H1 (cell line): ENCODE results near the gene ARHGEF25. TPM values are rescaled to one million over a fixed set of nuclear protein-coding genes. Genes with fewer than 3 reads are reported as not detected.
A peak's percentile ranks its signal among the peaks of the same experiment; 100 is the strongest.

Source experiments
- ATF2 ChIP-seq: IDR thresholded peaks from 2 replicates; pipeline ENCODE4 v1.6.1; 2012; ENCODE audit warnings: low read length, inconsistent platforms
- ATF3 ChIP-seq: IDR thresholded peaks from 2 replicates; pipeline ENCODE4 v1.6.1; 2011; ENCODE audit warnings: low read depth, mild to moderate bottlenecking, low read length; ENCODE audit not compliant: insufficient read depth
- BACH1 ChIP-seq: IDR thresholded peaks from 2 replicates; pipeline ENCODE4 v1.6.1; 2012; ENCODE audit warnings: low read length, improper control_type of control experiment
- CBX8 ChIP-seq: fragments of 300-800, 300-1000 bp; sonication (generic); IDR thresholded peaks from 2 replicates; pipeline ENCODE4 v1.7.1; 2016; ENCODE audit warnings: low read depth, low read length, borderline replicate concordance
- CHD1 ChIP-seq: IDR thresholded peaks from 2 replicates; pipeline ENCODE4 v1.6.1; 2012; ENCODE audit warnings: low read depth, low read length, improper control_type of control experiment
- EGR1 ChIP-seq: IDR thresholded peaks from 2 replicates; pipeline ENCODE4 v1.6.1; 2011; ENCODE audit warnings: low read depth, low read length, borderline replicate concordance
- FOSL1 ChIP-seq: IDR thresholded peaks from 2 replicates; pipeline ENCODE4 v1.6.1; 2011; ENCODE audit warnings: mild to moderate bottlenecking, low read depth, low read length, moderate library complexity; ENCODE audit not compliant: insufficient read depth
- GTF2F1 ChIP-seq: IDR thresholded peaks from 2 replicates; pipeline ENCODE4 v1.6.1; 2012; ENCODE audit warnings: low read depth, low read length, improper control_type of control experiment, borderline replicate concordance
- JUN ChIP-seq: IDR thresholded peaks from 2 replicates; pipeline ENCODE4 v1.6.1; 2011; ENCODE audit warnings: low read depth, mild to moderate bottlenecking, improper control_type of control experiment, low read length
- JUND ChIP-seq: IDR thresholded peaks from 2 replicates; pipeline ENCODE4 v1.6.1; 2011; ENCODE audit warnings: mild to moderate bottlenecking, improper control_type of control experiment, low read length
- KDM1A ChIP-seq: fragments of 200-600, 300-600 bp; sonication (generic); IDR thresholded peaks from 2 replicates; pipeline ENCODE4 v1.7.1; 2016; ENCODE audit warnings: mild to moderate bottlenecking, low read length, borderline replicate concordance
- MAX ChIP-seq: IDR thresholded peaks from 2 replicates; pipeline ENCODE4 v1.6.1; 2012; ENCODE audit warnings: inconsistent platforms
- NANOG ChIP-seq: IDR thresholded peaks from 2 replicates; pipeline ENCODE4 v1.6.1; 2011; ENCODE audit warnings: low read length, low read depth, mild to moderate bottlenecking, inconsistent platforms; ENCODE audit not compliant: insufficient read depth, poor library complexity, severe bottlenecking
- POLR2A ChIP-seq, 2 experiments: IDR thresholded peaks; 1 replicate in 1 of 2; 2 replicates in 1 of 2; pipeline ENCODE4 v1.6.1; 2011; ENCODE audit warnings: low read depth in 2 of 2, low read length in 2 of 2, mild to moderate bottlenecking in 2 of 2; ENCODE audit errors: control extremely low read depth in 1 of 2
- POU5F1 ChIP-seq: IDR thresholded peaks from 2 replicates; pipeline ENCODE4 v1.6.1; 2011; ENCODE audit warnings: low read depth, mild to moderate bottlenecking, low read length, moderate library complexity
- RAD21 ChIP-seq, 2 experiments: IDR thresholded peaks in 1 of 2; conservative IDR thresholded peaks in 1 of 2; 2 replicates each; pipeline ENCODE4 v1.6.1; 2011; ENCODE audit warnings: low read depth in 2 of 2, low read length in 2 of 2, improper control_type of control experiment in 1 of 2, inconsistent platforms in 1 of 2, mild to moderate bottlenecking in 1 of 2, moderate library complexity in 1 of 2
- RFX5 ChIP-seq: IDR thresholded peaks from 2 replicates; pipeline ENCODE4 v1.6.1; 2011; ENCODE audit warnings: low read depth, low read length, improper control_type of control experiment, borderline replicate concordance
- SAP30 ChIP-seq: fragments of 300-600 bp; sonication (generic); IDR thresholded peaks from 2 replicates; pipeline ENCODE4 v1.7.1; 2012; ENCODE audit warnings: low read length, moderate library complexity, mild to moderate bottlenecking, inconsistent platforms; ENCODE audit not compliant: insufficient read depth, insufficient replicate concordance
- SP2 ChIP-seq: IDR thresholded peaks from 2 replicates; pipeline ENCODE4 v1.6.1; 2012; ENCODE audit warnings: mild to moderate bottlenecking, low read length, inconsistent platforms
- TAF1 ChIP-seq: IDR thresholded peaks from 2 replicates; pipeline ENCODE4 v1.6.1; 2011; ENCODE audit warnings: mild to moderate bottlenecking, low read depth, low read length
- YY1 ChIP-seq: IDR thresholded peaks from 2 replicates; pipeline ENCODE4 v1.6.1; 2011; ENCODE audit warnings: low read depth, mild to moderate bottlenecking, low read length
- ZNF274 ChIP-seq: IDR thresholded peaks from 2 replicates; pipeline ENCODE4 v1.7.0; 2012; ENCODE audit warnings: low read length, borderline replicate concordance; ENCODE audit errors: extremely low read depth
- polyA plus RNA-seq, 7 experiments: library from polyadenylated mRNA; depleted of rRNA in 3 of 7; stranded (reverse) in 5 of 7; unstranded in 2 of 7; fragments of >200 nt in 5 of 7; fragments of 200-250 nt in 2 of 7; gene quantifications; 1 replicate in 5 of 7; 2 replicates in 1 of 7; 4 replicates in 1 of 7; pipeline versions ENCODE4 v1.2.1 to v1.2.3, GENCODE V29; 2011 to 2013; ENCODE audit warnings: missing spikeins in 2 of 7, mixed read lengths in 2 of 7
- total RNA-seq: library from RNA; stranded (reverse); fragmentation: NEBNext Ultra II Directional; extraction: Animal tissue kit (Norgen Biotek cat#: 25700); gene quantifications from 2 replicates; pipeline ENCODE4 v1.2.1, GENCODE V29; 2021

Gene ARHGEF25
- total and polyA plus RNA-seq, 2 of the 8 experiments (the other 6 are each of a cell fraction or from before 2014, with no cell fraction given), result 5.9 to 8.8 TPM

- TF ChIP-seq MAX (no peak), JUN (no peak), NANOG (no peak), RFX5 (no peak), ATF3 (peak; percentile 38; the same call in 1 of the 2 replicates), ZNF274 (no peak), RAD21 (IDR thresholded peaks at IDR 0.05 in 1 of 2, conservative IDR thresholded peaks at IDR 0.05 in 1 of 2; ENCODE audit: low read depth in 2 of 2, low read length in 2 of 2) (peak; percentile 88 to 94), FOSL1 (no peak), KDM1A (no peak), EGR1 (no peak), JUND (no peak), POU5F1 (no peak), SP2 (no peak), BACH1 (no peak), CHD1 (no peak), ATF2 (no peak), GTF2F1 (no peak), CBX8 (no peak), POLR2A (IDR thresholded peaks at IDR 0.05; ENCODE audit: control extremely low read depth in 1 of 2, low read depth in 2 of 2, low read length in 2 of 2) (no peak), SAP30 (no peak), YY1 (no peak), TAF1 (no peak)
Observed at GRCh38 chr12:57583008-57583831, 28.0 kb upstream of the ARHGEF25 start (continued).
